NCI-H524 treated with DMSO at 0.1 percent for 48 hours (cell line): ENCODE measurements around the gene ROCK2.
"Not testable (repeated sequence)": the region's sequence is repeated elsewhere in the genome, so short reads cannot be mapped to it uniquely, and the experiment has no call there.

Experiments used
- DNase-seq: peaks from one replicate; lab custom pipeline; 2025; lab: John Stamatoyannopoulos, UW

ROCK2 gene

DNA sequence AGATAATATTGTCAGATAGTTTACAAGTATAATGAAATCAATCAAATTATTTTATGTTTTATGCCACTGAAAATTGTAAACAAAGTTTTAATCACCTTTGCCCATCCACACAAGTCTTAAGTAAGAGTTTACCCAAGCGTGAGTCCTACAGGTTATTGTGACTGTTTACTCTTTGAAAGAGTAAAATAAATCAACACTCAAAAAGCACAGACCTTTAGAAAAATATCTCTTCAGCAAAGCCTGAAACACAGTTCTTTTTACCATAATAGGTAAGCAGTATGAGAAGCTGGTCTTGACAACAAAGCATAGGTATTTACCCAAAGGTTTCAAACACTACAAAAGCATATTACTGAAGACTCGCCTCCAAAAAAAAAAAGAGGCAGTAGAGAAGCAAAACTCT is 3.7 kb downstream of the ROCK2 start:
- DNase-seq, result no peak

DNA sequence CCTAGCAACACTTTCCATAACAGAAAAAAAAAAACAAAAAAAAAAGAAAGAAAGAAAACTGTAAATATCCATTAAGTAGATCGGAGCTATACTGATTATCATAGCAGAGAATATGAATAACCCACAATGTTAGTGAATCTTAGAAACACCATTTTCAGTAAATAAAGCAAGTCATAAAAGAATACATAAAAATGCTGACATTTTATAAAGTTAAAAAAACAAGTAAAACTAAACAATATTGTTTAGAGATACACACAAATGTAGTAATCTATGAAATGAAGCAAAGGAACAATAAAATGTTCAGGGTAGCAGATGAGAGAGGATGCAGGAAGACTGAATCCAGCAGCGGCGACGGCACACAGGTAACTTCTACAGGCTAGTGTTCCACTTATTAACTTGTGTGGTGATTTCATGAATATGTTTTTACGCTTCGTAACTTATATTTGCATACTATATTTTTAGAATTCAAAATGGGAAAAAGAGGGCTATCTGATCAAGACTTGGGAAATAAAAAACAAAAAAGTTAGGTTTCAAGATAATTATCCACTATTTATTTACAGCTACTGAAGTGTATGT is 4.8 kb downstream of the ROCK2 start:
- DNase-seq, result no peak

DNA sequence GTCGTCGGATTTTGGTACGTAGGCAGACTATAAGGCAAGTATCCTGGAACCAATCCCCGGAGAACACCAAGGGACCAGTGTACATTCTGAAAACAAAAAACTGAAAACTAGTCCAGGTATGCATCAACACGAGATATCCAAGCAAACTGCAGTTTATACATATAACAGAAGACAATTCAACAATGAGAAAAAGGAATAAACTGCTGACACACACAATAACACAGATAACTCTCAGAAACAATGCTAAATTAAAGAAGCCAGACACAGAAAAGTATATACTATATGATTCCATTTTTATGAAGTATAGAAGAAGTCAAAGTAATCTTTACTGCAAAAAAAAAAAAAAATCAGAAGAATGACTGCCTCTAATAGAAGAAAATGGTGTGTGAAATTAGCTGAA is 5.9 kb downstream of the ROCK2 start:
- no peak for DNase-seq

DNA sequence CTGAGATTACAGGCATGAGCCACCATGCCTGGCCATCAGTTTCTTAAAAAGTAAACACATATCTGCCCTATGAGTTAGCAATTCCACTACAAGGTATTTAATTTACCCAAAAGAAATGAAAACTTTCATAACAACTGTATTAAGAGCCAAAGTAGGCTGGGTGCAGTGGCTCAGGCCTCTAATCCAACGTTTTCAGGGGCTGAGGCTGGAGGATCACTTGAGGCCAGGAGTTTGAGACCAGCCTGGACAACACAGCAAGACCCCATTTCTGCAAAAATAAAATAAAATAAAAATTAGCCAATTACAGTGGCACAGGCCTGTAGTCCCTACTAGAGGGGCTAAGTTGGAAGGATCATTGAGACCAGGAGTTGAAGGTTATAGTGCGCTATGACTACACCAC is 6.5 kb downstream of the ROCK2 start:
- DNase-seq, result no peak

DNA sequence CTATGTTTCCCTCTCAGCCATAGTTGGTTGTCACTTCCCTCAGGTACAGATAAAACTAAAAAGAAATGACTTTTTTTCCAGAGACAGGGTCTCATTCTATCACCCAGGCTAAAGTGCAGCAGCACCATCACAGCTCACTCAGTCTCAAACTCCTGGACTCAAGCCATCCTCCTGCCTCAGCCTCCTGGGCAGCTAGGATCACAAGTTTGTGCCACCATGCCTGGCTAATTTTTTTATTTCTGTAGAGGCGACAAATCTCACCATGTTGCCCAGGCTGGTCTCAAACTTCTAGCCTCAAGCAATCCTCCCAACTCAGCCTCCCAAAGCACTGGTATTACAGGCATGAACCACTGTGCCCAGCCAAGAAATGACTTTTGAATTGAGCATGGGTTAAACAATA is 8.2 kb downstream of the ROCK2 start:
- no peak for DNase-seq

DNA sequence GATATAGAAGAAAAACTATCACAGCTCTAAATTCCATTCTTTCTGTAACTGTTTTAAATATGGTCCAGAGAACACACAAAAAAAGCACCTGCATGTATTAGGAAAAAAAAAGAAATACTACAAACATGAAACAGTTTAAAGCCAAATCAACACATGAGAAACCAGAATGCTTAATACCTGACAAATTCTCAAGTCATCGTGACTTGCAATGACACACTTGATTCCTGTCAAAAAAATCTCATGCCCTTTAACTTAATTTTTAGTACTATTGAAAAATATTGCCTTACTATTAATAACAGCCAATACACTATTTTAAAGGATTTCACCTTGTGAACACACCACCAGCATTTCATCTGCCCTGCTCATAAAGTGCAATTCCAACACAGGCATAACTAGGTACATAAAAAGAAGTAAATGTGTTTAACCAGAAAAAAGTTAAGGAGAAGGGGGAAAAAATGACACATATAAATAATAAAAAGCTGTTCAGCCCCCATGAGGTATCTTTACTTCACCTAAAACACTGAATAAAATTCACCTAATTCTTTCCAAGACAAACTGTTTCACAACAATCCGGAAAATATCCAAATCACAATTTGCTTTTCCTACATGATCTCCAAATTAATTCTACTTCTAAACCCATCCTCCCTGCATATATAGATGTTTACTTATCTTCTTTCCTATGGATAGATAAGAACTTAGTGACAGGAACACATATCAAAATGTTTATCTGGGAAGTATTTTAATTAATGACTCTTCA is 10.8 kb downstream of the ROCK2 start:
- DNase-seq, result no peak

DNA sequence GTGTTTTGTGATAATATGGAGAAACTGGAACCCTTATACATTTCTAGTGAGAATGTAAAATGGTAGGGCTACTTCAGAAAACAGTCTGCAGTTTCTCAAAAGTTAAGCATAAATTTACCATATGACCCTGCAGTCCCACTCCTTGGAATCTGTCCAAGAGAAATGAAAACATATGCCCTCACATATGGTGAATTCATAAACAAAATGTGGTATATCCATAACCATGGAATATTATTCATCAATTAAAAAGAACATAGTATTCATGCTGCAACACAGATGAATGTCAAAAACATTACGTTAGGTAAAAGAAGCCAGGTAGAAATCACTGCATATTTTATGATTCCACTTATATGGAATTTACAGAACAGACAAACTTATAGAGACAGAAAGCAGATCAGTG is 11.8 kb downstream of the ROCK2 start:
- no peak for DNase-seq

DNA sequence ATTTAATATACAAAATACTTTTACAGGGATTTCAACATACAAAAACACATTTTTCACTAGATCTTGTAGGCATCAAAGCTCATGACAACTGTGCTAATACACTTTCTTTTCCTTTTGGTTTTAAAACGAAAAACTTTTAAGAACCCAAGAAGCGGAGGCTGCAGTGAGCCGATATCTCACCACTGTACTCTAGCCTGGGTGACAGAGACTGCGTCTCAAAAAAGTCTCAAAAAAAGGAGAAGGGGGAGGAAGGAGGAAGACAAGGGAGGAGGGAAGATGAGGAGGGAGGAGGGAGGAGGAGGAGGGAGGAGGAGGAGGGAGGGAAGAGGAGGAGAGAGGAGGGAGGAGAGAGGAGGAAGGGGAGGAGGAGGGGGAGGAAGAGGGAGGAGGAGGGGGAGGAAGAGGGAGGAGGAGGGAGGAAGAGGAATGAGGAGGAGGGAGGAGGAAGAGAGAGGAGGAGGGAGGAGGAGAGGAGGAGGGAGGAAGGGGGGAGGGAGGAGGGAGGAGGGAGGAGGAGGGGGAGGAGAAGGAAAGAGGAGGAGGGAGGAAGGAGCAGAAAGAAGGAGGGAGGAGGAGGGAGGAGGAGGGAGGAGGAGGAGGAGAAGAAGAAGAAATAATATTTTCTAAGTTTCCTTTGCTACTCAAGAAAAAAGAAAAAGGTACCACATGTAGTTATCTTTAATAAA is 13.8 kb downstream of the ROCK2 start:
- no peak for DNase-seq

DNA sequence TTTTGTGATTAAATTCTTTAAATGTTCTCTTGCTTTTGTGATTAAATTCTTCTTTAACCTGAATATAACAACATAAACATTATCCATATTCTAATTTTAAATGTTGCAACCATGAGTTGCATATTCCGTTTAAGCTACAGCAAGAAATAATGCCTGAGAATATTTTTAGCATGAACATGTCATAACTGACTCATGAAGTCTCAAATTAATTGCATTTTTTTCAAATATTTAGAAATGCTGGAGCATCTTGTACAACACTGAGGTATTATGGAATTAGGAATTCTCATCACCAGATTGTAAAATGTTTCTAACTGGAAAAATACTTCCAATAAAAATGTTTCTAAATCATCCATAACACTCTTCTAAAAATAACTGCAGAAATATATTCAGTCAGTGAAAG is 14.7 kb downstream of the ROCK2 start:
- DNase-seq, result no peak

DNA sequence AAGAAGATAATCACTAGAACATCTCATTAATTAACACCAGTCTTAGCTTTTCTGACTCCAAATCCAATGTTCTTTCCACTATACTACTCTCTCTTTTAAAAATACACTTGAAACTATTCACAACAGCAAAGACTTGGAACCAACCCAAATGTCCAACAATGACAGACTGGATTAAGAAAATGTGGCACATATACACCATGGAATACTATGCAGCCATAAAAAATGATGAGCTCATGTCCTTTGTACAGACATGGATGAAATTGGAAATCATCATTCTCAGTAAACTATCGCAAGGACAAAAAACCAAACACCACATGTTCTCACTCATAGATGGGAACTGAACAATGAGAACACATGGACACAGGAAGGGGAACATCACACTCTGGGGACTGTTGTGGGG is 15.9 kb downstream of the ROCK2 start:
- DNase-seq, result not testable (repeated sequence)

DNA sequence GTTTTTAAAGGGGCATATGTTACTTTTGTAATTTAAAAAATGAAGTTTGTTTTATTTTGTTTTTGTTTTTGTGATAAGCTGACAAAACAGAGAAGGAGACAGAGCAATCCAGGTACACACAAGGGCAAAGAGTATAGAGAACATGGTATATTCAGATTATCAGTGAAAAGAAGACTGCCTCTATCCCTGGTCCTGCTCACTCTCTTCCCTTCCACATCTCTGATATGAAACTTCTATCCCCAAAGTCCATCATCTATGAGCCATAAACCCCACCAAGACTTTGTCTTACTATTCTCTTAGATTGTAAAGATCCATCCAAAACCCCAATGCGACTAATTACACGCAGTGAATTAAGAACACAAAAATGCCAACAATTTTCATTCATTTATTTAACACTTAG is 16.6 kb downstream of the ROCK2 start:
- no peak for DNase-seq

DNA sequence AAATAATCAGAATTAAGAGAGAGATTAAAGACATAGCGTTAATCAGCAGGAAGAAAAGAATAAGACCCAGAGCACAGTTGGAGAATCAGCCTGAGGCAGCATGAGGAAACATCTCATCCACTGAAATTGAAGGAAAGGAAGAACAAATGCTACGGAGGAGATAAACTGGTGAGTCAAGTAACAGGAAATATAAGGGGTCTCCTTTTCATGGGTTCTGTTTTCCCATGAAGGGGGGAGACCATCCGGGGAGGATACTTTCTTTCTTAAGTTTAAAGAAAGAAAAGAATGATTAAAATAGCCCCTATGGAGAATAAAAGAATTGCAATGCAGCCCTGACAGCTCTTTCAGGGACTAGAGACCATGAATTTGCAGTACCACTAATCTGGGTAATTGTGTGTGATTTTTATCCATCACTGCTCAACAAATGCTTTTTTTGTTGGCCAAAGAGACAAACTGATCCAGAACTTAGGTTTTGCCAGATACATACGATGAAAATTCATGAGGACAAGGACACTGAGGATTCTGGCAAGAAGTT is 17.7 kb downstream of the ROCK2 start:
- DNase-seq, result no peak

DNA sequence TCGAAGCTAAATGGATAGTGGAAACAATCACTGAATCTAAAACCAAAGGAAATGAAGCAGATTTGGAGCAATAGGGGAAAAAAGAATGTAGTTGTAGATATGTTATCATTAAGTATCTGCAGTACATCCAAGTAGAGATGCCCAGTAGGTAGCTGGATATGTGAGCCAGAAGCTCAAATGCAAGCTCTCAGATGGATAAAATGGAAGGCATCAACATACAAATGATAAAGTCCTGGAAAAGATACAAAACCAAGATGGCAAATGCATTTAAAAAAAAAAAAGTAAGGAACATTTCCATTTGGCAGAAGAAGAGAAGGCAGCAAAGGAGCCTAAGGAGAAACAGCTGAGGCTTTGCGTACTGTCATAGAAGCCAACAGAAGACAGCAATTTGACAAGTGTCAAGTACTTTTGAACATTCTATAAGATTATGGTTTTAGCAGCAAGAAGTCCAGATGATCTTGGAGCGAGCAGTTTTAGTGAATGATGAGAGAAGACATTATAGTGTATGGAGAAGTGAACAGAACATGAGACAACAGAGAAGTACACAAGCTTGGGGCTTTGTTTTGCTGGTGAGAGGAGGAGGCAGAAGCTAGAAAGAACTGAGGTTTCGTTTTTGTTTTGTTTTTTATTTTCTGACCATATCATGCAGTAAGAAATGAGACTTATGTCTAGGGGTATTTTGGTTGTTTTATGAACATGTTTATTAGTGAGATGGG is 18.3 kb downstream of the ROCK2 start:
- DNase-seq, result no peak

DNA sequence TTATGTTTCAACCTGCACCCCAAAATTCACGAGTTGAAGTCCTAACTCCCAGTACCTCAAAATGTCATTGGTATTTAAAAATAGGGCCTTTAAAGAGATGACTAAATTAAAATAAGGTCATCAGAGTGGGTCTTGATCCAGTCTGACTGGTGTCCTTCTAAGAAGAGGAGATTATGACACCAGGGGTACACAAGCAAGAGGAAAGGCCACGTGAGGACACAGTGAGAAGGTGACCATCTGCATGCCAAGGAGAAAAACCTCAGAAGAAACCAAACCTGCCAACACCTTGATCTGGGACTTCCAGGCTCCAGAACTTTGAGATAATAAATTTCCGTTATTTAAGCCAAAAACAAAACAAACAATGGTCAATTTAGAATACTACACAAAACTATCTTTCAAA is 22.6 kb downstream of the ROCK2 start:
- DNase-seq, result no peak

DNA sequence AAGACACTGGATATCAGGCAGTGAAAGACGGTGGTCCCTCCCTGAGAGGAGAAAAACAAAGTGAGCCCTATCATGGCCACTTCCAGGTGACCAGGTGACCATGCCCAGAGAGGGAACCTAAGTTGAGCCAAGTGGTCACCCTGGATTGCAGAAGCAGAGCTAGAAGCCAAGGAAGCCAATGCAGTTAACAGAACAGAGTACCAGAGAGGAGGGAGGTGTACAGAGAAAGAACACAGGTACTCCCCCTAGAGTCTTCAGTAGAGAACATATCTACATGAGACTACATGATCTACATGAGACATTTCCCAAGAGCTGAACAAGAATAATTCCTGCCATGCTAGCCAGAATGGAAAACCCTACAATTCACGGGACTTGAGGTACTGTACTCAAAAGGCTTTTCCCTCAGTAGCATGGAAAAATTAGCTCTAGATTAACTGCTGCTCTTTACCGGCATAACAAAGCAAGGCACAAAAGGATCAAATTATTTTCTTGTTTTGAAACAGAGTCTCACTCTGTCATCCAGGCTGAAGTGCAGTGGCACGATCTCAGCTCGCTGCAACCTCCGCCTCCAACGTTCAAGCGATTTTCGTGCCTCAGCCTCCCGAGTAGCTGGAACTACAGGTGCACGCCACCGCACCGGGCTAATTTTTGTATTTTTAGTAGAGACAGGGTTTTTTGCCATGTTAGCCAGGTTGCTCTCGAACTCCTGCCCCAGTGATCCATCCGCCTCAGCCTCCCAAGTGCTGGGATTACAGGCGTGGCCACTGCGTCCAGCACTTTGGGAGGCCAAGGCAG is 23.5 kb downstream of the ROCK2 start:
- no peak for DNase-seq

DNA sequence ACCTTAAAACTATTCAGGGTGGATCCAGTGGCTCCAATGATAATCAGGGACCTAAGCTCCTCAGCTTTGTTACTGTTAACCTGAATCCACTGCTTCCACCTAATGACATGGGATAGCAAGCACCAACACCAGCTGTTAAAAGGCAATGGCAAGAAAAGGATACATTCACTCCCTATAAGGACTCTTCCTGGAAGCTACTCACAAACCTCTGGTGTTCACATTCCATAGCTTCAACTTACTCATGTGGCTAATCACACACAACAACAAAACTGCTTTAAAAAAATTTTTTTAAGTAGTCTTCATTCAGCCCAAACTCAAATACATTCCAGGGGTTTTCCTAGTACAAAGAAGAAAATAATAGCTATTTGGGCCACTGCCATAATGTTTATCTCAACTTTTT is 24.5 kb downstream of the ROCK2 start:
- no peak for DNase-seq

DNA sequence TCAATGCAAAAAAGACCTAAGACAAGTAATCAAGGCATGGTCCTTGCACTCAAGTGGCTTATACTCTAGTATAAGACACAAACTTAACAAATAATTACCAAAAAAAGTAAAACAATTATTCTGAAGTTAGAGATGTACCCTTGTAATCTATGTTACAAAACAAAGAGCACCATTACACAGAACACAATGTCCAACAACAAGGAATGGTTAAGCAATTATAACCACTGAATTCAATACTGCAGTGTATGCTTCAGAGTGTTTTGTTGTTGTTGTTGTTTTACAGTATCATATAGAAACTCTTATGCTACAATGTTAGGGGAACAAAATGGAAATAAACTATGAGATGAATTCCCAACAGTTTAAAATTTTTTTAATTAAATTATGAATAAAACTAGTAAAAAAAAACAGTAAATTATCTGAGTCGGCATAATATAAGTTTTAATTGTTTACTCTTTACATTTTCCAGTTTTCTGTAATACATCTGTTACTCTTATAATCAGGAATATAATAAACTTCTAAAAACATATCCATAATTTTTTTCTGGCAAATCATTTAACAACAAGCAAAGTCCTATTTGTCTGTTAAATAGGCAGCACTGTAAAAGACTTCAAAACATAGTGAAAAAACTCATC is 29.2 kb downstream of the ROCK2 start:
- no peak for DNase-seq

DNA sequence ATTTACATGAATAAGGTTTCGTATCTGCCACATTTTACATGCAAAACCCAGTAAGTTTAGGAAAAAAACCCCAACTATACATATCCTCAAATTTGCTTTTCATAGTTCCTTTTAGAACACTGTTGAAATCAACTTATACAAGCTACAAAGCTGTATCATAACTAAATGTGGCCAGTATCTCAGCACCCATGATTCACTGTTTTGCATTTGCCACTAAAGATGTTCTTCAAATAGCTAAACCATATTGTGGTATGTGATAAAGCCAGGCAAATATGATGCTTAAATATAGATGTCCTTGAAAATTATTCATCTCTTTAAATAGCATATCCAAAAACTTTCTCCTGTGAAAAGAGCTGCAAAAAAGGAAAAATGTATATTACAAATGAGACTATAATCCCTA is 29.9 kb downstream of the ROCK2 start:
- DNase-seq, result no peak

DNA sequence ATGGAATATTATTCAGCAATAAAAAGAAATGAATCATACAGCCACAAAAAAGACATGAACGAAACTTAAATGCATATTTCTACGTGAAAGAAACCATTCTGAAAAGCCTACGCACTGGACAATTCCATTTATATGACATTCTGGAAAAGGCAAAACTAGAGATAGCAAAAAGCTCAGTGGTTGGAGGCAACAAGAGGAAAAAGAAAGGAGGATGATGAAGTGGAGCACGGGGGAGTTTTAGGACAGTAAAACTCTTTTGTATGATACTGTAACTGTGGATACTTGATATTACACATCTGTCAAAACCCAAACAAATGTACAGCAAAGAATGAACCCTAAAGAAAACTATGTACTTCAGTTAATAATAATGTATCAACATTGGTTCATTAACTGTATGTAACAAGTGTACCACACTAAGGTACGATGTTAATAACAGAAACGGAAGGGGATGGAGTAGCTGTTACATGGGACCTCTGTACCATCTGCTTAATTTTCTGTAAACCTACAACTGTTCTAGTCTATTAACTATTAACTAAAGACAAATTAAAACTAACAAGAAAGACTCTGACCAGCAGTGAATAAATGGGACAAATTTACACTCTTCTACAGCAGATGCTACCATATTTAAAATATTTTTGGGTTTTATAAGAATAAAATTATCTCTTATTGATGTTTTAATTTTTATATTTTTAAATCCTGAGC is 31.5 kb downstream of the ROCK2 start:
- DNase-seq, result no peak

DNA sequence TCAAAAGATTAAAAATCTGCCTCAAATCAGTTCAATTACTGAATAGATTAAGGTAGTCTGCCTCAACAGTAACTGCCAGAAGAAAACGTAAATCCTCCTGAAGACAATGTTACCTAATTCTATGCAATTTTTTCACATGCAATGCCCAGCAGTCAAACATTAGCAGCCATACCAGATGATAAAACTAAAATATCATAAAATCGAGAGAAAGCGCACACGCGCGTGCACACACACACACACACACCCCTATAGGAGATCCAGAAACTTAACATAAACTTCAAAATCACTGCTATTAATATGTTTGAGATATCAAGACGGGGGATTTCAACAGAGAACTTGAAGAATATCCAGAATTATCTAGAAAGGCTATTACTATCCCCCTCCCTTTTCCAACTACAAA is 32.9 kb downstream of the ROCK2 start:
- DNase-seq, result no peak

DNA sequence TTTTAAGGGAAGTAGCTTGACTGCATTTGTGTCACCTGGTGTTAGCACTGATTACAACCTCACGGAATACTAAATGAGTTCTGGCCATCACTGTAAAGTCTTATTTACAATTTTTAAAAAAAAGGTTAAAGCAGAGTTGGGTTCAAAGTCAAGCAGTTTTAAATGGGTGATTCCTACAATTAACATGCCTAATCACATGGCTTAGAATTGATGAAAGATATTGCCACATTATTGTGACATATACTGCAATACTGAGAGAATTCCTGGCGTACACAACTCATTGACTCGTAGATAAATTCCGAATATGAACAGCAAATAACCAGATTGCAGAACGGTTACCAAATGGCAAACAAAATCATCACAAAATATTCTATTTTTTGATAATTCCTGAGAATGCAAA is 34.2 kb downstream of the ROCK2 start:
- DNase-seq, result no peak
